Hepatocyte (in vitro differentiated cells): ENCODE data around the gene MROH2B.

Source experiments
- CTCF ChIP-seq: fragments of 200-600 bp; sonication (generic); IDR thresholded peaks from 2 replicates; pipeline ENCODE4 v1.5.1; 2016; ENCODE audit warnings: antibody characterized with exemption, mild to moderate bottlenecking; ENCODE audit not compliant: poor library complexity
- EZH2 ChIP-seq: fragments of 200-600 bp; sonication (generic); IDR thresholded peaks from 2 replicates; pipeline ENCODE4 v1.6.1; 2016; ENCODE audit warnings: antibody characterized with exemption, mild to moderate bottlenecking, borderline replicate concordance
- EZH2phosphoT487 ChIP-seq: fragments of 200-600 bp; sonication (generic); IDR thresholded peaks from one replicate; pipeline ENCODE4 v1.6.1; 2018; ENCODE audit warnings: antibody characterized with exemption, mild to moderate bottlenecking, low read depth, moderate library complexity; ENCODE audit not compliant: unreplicated experiment, severe bottlenecking

GRCh38 chr5:41043109-41043747 lies 27.9 kb downstream of the MROH2B start:
- TF ChIP-seq EZH2phosphoT487 (no peak), CTCF (no peak), EZH2 (no peak)
